ENCODE data around the gene CLDN7. TPM values are rescaled to one million over a fixed set of nuclear protein-coding genes. Genes with fewer than 3 reads are reported as not detected.
A peak's percentile ranks its signal among the peaks of the same experiment; 100 is the strongest.

Gene CLDN7
- total RNA-seq, 1 donor from 2014 or later, result 22.2 TPM

GRCh38 chr17:7219229-7219811 is 43.0 kb downstream of the CLDN7 start:
- no peak for DNase-seq

GRCh38 chr17:7218758-7219157 is 43.5 kb downstream of the CLDN7 start:
- no peak for DNase-seq

DNA sequence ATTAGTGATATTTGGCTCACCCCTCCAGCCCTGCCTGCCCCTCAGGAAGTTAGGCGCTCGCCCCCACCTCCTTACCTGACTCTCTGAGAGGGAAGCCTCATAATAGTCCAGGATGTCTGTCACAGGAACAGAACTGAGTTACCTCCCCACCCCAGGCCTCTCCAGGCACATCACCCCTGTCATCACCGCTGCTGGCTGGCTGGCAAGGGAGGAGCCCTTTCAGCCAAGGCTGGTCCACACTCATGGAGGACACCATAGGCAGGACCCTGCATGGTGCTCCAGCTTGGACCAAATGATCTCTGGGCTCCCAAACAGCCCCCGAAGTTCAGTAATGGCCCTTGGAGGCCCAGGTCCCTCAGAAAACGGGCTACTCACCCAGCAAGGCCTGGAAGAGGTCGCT is 44.1 kb downstream of the CLDN7 start:
- DNase-seq, result no peak

GRCh38 chr17:7217113-7217987 is 44.9 kb downstream of the CLDN7 start:
- peak; percentile 88 for DNase-seq

DNA sequence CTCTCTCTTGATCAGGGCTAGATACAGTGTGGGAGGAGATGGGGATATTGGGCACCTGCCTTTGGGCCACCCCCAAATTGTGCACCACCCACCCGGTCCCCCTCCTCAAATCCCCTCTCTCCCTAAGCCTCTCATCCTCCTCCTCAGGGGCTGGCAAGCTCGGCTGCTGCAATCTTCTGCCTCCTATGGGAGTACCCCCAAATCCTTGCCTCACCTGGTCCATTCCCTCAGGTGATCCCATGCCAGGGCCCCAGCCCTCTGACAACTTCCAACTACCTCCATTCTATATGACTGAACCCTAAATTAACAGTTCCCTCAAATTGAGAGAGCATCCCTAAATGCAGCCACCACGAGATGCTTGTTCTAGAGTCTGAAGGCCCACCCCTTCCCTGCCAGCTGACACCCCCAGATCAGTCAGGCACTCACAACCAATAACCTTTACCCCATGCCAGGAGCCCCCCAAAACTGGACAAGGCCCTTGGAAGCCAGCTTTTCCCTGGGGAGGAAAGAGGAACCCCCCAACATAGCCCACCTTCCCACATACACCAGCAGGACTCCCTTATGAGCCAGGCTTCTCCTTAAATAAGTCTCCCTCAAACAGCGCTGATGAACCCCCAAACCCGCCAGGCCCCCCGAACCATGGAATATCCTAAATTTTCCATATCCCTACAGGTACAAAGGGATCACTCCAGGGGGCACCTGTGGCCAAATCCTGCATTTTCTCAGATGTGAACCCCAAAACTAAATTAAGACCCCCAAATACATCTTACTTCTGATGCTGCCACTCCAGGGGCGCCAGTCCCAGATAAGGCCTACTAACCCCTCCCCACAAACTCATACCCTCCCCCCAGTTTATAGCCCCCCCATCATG is 45.8 kb downstream of the CLDN7 start:
- DNase-seq, result no peak

DNA sequence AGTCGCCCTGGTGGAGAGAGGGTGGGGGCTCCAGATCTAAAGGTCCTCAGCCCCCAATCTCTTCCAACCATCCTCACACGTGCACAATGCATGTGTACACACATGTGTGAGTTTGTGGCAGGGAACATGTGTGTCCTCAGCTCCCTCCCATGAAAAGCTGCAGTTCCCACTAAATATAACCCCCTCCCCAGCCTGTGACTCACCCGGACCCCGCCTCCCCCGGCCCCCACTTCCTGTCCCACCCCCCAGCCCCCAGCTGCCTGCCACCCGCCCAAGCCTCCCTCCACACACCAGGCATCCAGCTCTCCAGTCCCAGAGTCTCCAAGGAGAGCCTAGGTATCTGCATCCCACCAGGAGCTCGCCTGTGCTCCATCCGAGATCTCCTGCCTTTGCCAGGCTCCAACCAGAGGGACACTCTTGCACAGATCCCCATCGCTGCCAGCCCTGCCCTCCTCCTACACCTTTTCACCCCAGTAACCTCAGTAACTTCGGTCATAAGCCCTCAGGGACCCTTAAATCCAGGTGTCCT is 46.6 kb downstream of the CLDN7 start:
- DNase-seq, result no peak

- no peak for DNase-seq
Measured at GRCh38 chr17:7215136-7215638, 47.1 kb downstream of the CLDN7 start.

DNA sequence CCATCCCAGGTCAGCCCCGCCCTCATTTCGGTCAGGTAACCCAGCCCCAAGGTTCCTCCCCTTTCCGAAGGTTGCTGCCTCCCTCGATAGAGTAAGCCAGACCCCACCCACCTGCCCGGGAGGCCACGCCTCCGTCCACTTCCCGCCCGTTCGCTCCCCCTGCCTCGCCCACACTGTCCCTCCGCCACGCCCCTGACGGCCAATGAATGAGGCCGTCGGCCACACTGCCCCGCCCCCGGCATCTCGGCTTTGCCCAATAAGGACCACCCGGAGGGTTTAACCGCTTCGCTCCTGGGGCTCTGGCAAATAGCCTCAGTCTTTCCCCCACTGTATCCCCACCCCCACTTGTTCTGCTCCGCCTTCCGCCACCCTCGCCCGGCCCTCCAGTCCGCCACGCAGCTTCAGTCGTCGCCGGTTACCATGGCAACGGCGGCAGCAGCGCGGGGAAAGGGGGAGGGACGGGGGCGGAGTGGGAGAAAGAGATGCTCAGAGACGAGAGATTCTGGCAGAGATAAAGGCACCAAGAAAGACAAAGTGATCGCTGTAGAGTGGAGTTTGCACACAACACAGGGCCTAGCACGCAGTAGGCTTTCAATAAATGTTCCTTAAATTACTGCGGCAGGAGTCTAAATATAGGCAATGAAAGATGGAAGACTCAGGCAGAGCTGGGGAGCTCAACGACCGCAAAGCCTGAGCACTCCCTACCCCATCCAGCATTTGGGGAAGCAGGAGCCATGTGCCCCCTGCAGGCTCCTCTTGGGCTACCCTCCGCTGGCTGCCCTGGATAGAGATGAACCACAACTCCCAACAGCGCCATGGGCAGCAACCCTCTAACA is 47.8 kb downstream of the CLDN7 start:
- peak; percentile 99 for DNase-seq

GRCh38 chr17:7213895-7214299 is 48.4 kb downstream of the CLDN7 start:
- DNase-seq, result peak; percentile 96

DNA sequence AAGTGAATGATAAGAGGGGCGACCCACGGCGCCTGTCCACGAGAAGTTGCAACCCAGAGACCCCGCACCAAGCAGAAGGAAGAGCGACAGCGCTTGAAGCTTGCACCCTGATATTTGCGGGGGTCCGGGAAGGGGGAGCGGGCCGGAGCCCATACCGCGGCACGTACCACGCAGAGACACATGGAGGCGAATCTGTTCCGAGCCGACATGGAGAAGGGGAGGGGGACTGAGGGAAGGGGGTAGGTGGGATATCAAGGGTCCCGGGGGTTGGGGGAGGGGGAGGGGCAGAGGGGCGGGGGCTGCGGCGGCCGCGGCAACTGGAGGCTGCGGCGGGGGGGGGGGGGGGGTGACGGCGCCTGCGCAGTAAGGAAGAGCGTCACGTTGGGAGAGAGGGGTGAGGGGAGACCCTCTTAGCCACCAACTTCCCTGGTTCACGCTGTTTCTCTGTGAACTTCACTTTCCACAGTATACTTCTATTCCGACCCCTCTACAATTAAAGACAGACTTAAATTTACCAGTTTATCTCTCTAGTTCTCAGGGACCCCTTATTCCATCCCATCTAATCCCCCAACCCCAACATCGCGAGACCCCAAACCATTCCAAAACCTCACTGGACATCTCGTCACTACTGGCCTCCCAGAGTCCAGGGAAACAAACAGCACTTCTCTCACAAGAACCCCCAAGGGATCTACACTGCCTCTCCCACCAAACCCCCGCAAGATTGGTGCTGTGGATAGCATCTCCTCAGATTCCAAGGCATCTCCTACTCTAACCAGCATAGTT is 50.6 kb downstream of the CLDN7 start:
- no peak for DNase-seq

Small RNAs within 50 kb of the gene (small RNA-seq; reads per million reads assigned to genes)
- gene MIR324 (ENCODE audit: low replicate concordance) (11.9 reads per million, percentile 94 among the genes with 10 or more reads in this experiment), gene RF00019 (ENCODE audit: low replicate concordance) (not detected)

Other genes starting within 250 kb of the CLDN7 start
- gene RNASEK, start 249.9 kb downstream of the CLDN7 start, total RNA-seq, result 41.0 TPM
- 14.9 TPM for gene BCL6B, start 239.4 kb downstream of the CLDN7 start, total RNA-seq
- 1.3 TPM for gene SLC16A13, start 226.5 kb downstream of the CLDN7 start, total RNA-seq
- not detected for gene SLC16A11, start 218.4 kb downstream of the CLDN7 start, total RNA-seq
- gene CLEC10A, start 182.2 kb downstream of the CLDN7 start, total RNA-seq, result 2.8 TPM
- gene ASGR2, start 147.7 kb downstream of the CLDN7 start, total RNA-seq, result not detected
- gene ASGR1, start 83.1 kb downstream of the CLDN7 start, total RNA-seq, result 0.21 TPM
- 11.1 TPM for gene DLG4, start 42.6 kb downstream of the CLDN7 start, total RNA-seq
- 260 TPM for gene ACADVL, start 42.5 kb downstream of the CLDN7 start, total RNA-seq
- 53.7 TPM for gene DVL2, start 28.0 kb downstream of the CLDN7 start, total RNA-seq
- 22.3 TPM for gene PHF23, start 23.0 kb downstream of the CLDN7 start, total RNA-seq
- gene GABARAP, start 20.0 kb downstream of the CLDN7 start, total RNA-seq, result 283 TPM
- 63.6 TPM for gene CTDNEP1, start 10.7 kb downstream of the CLDN7 start, total RNA-seq
- gene ELP5, start 10.3 kb downstream of the CLDN7 start, total RNA-seq, result 43.2 TPM
- gene SLC2A4, start 19.2 kb upstream of the CLDN7 start, total RNA-seq, result 75.2 TPM
- gene YBX2, start 32.2 kb upstream of the CLDN7 start, total RNA-seq, result 0.51 TPM
- gene EIF5A, start 45.1 kb upstream of the CLDN7 start, total RNA-seq, result 212 TPM
- gene GPS2, start 52.9 kb upstream of the CLDN7 start, total RNA-seq, result 35.3 TPM
- gene NEURL4, start 66.9 kb upstream of the CLDN7 start, total RNA-seq, result 22.5 TPM
- gene ACAP1, start 74.1 kb upstream of the CLDN7 start, total RNA-seq, result 1.7 TPM
- gene KCTD11, start 89.7 kb upstream of the CLDN7 start, total RNA-seq, result 3.4 TPM
- not detected for gene TMEM95, start 92.7 kb upstream of the CLDN7 start, total RNA-seq
- gene TNK1, start 118.6 kb upstream of the CLDN7 start, total RNA-seq, result 2.1 TPM
- gene PLSCR3, start 132.0 kb upstream of the CLDN7 start, total RNA-seq, result 9.4 TPM
- 69.0 TPM for gene TMEM256, start 141.6 kb upstream of the CLDN7 start, total RNA-seq
- gene NLGN2, start 145.4 kb upstream of the CLDN7 start, total RNA-seq, result 9.3 TPM
- gene SPEM1, start 157.8 kb upstream of the CLDN7 start, total RNA-seq, result not detected
- not detected for gene SPEM2, start 163.1 kb upstream of the CLDN7 start, total RNA-seq
- not detected for gene SPEM3, start 166.4 kb upstream of the CLDN7 start, total RNA-seq
- gene TMEM102, start 173.0 kb upstream of the CLDN7 start, total RNA-seq, result 2.4 TPM
- 5.4 TPM for gene FGF11, start 177.0 kb upstream of the CLDN7 start, total RNA-seq
- gene CHRNB1, start 182.6 kb upstream of the CLDN7 start, total RNA-seq, result 27.9 TPM
- gene ZBTB4, start 217.2 kb upstream of the CLDN7 start, total RNA-seq, result 22.9 TPM
- not detected for gene SLC35G6, start 219.0 kb upstream of the CLDN7 start, total RNA-seq
- gene POLR2A, start 221.9 kb upstream of the CLDN7 start, total RNA-seq, result 71.4 TPM